Measurements from ENCODE around the gene AMZ1. TPM values are rescaled to one million over a fixed set of nuclear protein-coding genes. Genes with fewer than 3 reads are reported as not detected.
"Not testable (repeated sequence)": the region's sequence is repeated elsewhere in the genome, so short reads cannot be mapped to it uniquely, and the experiment has no call there.

Gene AMZ1
- total RNA-seq, 3 donors from 2014 or later (not counting 1 experiment from before 2014, with no cell fraction given), result 0.07 to 1.2 (median 0.27) TPM

- H3K27ac Mint-ChIP-seq, result no peak overlapping the region
- no peak overlapping the region for H3K4me3 Mint-ChIP-seq
- Histone ChIP-seq H3K36me3 (ENCODE audit: control insufficient read depth, insufficient read depth, low read length) (no peaks in the 10 kb centered on the region), H3K4me1 (ENCODE audit: control insufficient read depth, insufficient read depth, low read length) (peaks cover 7% of the 10 kb centered on the region), H3K27me3 (ENCODE audit: control insufficient read depth, insufficient read depth, low read length) (no peaks in the 10 kb centered on the region), H3K9me3 (ENCODE audit: control insufficient read depth, insufficient read depth, low read length) (no peaks in the 10 kb centered on the region), H3K4me3 (ENCODE audit: low read length) (no peak overlapping the region), H3K27ac (ENCODE audit: low read length) (no peak overlapping the region)
- H3K27me3 Mint-ChIP-seq (ENCODE audit: low read depth in 2 of 2), result peaks cover 15 to 17% of the 10 kb centered on the region in 2 donors
- no peak for DNase-seq
- no peaks in the 10 kb centered on the region for H3K9me3 Mint-ChIP-seq
- 69% methylated on average over 9 of the region's 9 CpGs for WGBS (ENCODE audit: insufficient coverage)
- peaks cover 9 to 13% of the 10 kb centered on the region in 2 donors for H3K4me1 Mint-ChIP-seq
- H3K36me3 Mint-ChIP-seq, result no peaks in the 10 kb centered on the region
- intact Hi-C loops (cut with micrococcal nuclease), result no loop called here
- TF ChIP-seq, protein P1, sequence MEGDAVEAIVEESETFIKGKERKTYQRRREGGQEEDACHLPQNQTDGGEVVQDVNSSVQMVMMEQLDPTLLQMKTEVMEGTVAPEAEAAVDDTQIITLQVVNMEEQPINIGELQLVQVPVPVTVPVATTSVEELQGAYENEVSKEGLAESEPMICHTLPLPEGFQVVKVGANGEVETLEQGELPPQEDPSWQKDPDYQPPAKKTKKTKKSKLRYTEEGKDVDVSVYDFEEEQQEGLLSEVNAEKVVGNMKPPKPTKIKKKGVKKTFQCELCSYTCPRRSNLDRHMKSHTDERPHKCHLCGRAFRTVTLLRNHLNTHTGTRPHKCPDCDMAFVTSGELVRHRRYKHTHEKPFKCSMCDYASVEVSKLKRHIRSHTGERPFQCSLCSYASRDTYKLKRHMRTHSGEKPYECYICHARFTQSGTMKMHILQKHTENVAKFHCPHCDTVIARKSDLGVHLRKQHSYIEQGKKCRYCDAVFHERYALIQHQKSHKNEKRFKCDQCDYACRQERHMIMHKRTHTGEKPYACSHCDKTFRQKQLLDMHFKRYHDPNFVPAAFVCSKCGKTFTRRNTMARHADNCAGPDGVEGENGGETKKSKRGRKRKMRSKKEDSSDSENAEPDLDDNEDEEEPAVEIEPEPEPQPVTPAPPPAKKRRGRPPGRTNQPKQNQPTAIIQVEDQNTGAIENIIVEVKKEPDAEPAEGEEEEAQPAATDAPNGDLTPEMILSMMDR (IDR thresholded peaks at IDR 0.05), result no peak
- ATAC-seq, result no peak
These were observed 12.7 kb upstream of the AMZ1 start for GRCh38 chr7:2675256-2675764.

DNA sequence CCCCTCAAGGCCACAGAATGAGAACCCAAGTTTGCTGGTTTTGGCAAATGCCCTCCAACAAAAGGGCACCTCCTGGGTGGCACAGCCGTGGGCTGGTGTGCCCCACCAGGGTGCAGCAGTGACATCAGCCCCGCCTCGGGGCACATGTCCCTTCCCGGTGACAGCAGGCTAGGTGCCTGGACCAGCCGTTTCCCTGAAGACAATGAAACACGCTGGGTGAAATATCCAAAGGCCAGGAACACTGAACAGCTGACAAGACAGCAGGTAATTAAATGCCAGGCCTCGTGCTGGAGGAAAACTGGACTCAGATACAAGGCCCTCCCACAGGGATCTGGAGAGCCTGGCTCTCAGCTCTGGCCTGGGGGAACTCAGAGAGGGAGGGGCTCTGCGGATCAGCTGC is 11.4 kb upstream of the AMZ1 start:
- H3K27me3 ChIP-seq (ENCODE audit: control insufficient read depth, insufficient read depth, low read length); H3K9me3 ChIP-seq (ENCODE audit: control insufficient read depth, insufficient read depth, low read length); H3K4me1 ChIP-seq (ENCODE audit: control insufficient read depth, insufficient read depth, low read length); H3K27ac ChIP-seq (ENCODE audit: low read length); H3K9me3 Mint-ChIP-seq; H3K36me3 ChIP-seq (ENCODE audit: control insufficient read depth, insufficient read depth, low read length); H3K4me1 Mint-ChIP-seq; DNase-seq; H3K4me3 ChIP-seq (ENCODE audit: low read length); intact Hi-C loops (cut with micrococcal nuclease); H3K27ac Mint-ChIP-seq; H3K36me3 Mint-ChIP-seq; H3K4me3 Mint-ChIP-seq: not testable (repeated sequence)
- H3K27me3 Mint-ChIP-seq (ENCODE audit: low read depth in 2 of 2), result peaks cover 6 to 13% of the 10 kb centered on the region in 2 donors
- peak in 1 of 3 donors; percentile 9 for ATAC-seq
- 93% methylated on average over 6 of the region's 8 CpGs for WGBS (ENCODE audit: insufficient coverage)

DNA sequence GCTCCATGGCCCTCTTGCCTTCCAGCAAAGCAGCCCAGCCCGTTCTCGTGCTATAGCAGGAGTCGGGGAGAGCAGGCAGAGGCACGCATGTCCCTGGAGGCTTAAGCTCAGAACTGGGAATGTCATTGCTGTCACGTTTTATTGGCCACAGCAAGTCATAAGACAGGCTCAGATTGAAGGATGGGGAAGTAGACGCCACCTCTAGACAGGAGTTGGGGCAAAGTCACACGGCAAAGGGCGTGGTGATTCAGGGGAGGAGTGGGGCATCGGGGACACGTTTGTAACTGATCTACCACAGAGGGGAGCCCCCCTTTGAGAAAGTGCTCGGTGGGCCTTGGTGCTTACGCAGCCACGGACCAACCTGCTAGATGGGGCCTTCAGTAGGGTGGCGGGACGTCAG is 9.5 kb upstream of the AMZ1 start:
- H3K4me1 ChIP-seq (ENCODE audit: control insufficient read depth, insufficient read depth, low read length); H3K36me3 ChIP-seq (ENCODE audit: control insufficient read depth, insufficient read depth, low read length); intact Hi-C loops (cut with micrococcal nuclease); H3K27ac Mint-ChIP-seq; H3K4me3 ChIP-seq (ENCODE audit: low read length); H3K4me1 Mint-ChIP-seq; H3K27ac ChIP-seq (ENCODE audit: low read length); H3K4me3 Mint-ChIP-seq; H3K9me3 Mint-ChIP-seq; H3K27me3 ChIP-seq (ENCODE audit: control insufficient read depth, insufficient read depth, low read length); H3K36me3 Mint-ChIP-seq; H3K9me3 ChIP-seq (ENCODE audit: control insufficient read depth, insufficient read depth, low read length); DNase-seq: not testable (repeated sequence)
- 77% methylated on average over 10 of the region's 15 CpGs for WGBS (ENCODE audit: insufficient coverage)
- peak in 1 of 3 donors; percentile 19 for ATAC-seq
- peaks cover 13 to 15% of the 10 kb centered on the region in 2 donors for H3K27me3 Mint-ChIP-seq (ENCODE audit: low read depth in 2 of 2)

DNA sequence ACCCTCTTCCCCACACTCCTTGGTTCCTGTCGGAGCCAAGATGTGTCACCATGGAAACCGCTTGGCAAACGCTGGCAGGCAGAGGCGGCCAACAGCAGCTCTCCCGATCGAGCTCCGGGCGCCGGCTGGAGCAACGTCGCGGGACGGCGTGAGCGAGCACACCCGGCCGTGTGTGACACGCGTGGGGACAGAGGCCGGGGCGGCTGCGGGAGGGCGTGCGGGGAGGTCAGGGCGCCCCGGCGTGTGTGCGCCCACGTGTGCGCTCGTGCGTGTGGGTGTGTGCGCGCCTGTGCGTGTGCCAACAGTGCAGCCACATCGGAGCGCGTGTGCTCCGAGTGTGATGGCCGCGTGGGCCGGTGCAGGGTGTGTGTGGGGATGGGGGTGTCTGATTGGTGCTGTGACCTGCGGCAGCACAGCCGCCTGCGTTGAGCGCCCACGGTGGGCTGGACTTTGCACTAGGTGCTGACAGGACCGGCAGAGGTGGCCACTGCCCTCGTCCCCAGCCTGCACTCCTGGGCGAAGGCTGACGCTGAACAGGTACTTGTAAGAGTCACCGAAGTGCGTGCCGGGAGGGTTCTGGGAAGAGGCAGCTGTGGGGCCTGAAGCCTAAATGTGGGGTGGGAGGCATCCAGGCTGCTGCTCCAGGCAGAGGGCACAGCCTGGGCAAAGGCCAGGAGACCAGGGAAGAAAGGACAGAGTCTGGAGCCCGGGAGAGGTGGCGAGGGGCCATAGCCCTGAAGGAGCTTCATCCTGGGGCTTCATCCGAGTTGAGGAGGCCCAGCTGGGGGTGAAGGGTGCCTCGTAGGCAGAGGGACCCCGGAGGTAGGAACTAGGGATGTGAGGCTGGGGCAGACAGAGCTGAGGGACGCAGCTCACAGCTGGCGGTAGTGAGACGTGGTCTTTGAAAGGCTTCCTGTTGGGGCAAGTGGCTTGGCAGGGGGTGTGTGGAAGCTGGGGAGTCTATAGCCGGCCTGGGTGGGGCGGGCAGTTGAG is 8.6 kb upstream of the AMZ1 start:
- peak in 2 of 3 donors; percentile 24 to 35 for ATAC-seq
- intact Hi-C loops (cut with micrococcal nuclease), result loop anchor here (5.0 kb wide), 2 partner anchors 202 to 227 kb away; partner anchors contain the start of gene GRIFIN
- H3K27me3 Mint-ChIP-seq (ENCODE audit: low read depth in 2 of 2), result peaks cover 13 to 15% of the 10 kb centered on the region in 2 donors
- not testable (repeated sequence) for DNase-seq; H3K36me3 ChIP-seq (ENCODE audit: control insufficient read depth, insufficient read depth, low read length); H3K9me3 ChIP-seq (ENCODE audit: control insufficient read depth, insufficient read depth, low read length); H3K4me3 ChIP-seq (ENCODE audit: low read length); H3K4me1 ChIP-seq (ENCODE audit: control insufficient read depth, insufficient read depth, low read length); H3K4me3 Mint-ChIP-seq; H3K27ac ChIP-seq (ENCODE audit: low read length); H3K27me3 ChIP-seq (ENCODE audit: control insufficient read depth, insufficient read depth, low read length); H3K4me1 Mint-ChIP-seq; H3K27ac Mint-ChIP-seq; H3K9me3 Mint-ChIP-seq; H3K36me3 Mint-ChIP-seq
- 93% methylated on average over 58 of the region's 64 CpGs for WGBS (ENCODE audit: insufficient coverage)
